ENCODE data around the gene KAZN.

Gene KAZN

GRCh38 chr1:15042866-15043265 is 444.4 kb downstream of the KAZN start:
- no peak for TF ChIP-seq CTCF (IDR thresholded peaks at IDR 0.05; ENCODE audit: low read depth, low read length)
- no peak overlapping the region for H3K4me3 ChIP-seq (ENCODE audit: low read depth, low read length)

GRCh38 chr1:15043934-15044333 is 445.4 kb downstream of the KAZN start:
- TF ChIP-seq CTCF (IDR thresholded peaks at IDR 0.05; ENCODE audit: low read depth, low read length) = no peak

GRCh38 chr1:15045123-15045522 is 446.6 kb downstream of the KAZN start:
- H3K4me3 ChIP-seq (ENCODE audit: low read depth, low read length) = no peak overlapping the region

More at GRCh38 chr1:15043934-15044333, 445.4 kb downstream of the KAZN start:
- no peak overlapping the region for H3K4me3 ChIP-seq (ENCODE audit: low read depth, low read length)

GRCh38 chr1:15046487-15047165 is 448.1 kb downstream of the KAZN start:
- no peak overlapping the region for H3K4me3 ChIP-seq (ENCODE audit: low read depth, low read length)

More at GRCh38 chr1:15045123-15045522, 446.6 kb downstream of the KAZN start:
- TF ChIP-seq CTCF (IDR thresholded peaks at IDR 0.05; ENCODE audit: low read depth, low read length) = no peak

GRCh38 chr1:15047237-15047636 is 448.8 kb downstream of the KAZN start:
- TF ChIP-seq CTCF (IDR thresholded peaks at IDR 0.05; ENCODE audit: low read depth, low read length) = no peak
- H3K4me3 ChIP-seq (ENCODE audit: low read depth, low read length) = no peak overlapping the region

More at GRCh38 chr1:15046487-15047165, 448.1 kb downstream of the KAZN start:
- peak; percentile 94 for TF ChIP-seq CTCF (IDR thresholded peaks at IDR 0.05; ENCODE audit: low read depth, low read length)

GRCh38 chr1:15048437-15048980 is 450.0 kb downstream of the KAZN start:
- H3K4me3 ChIP-seq (ENCODE audit: low read depth, low read length) = no peak overlapping the region
- TF ChIP-seq CTCF (IDR thresholded peaks at IDR 0.05; ENCODE audit: low read depth, low read length) = no peak

- H3K4me3 ChIP-seq (ENCODE audit: low read depth, low read length) = no peak overlapping the region
- no peak for TF ChIP-seq CTCF (IDR thresholded peaks at IDR 0.05; ENCODE audit: low read depth, low read length)
Observed at GRCh38 chr1:15049067-15049466, 450.6 kb downstream of the KAZN start.
